Natural killer cell treated with Interleukin-12 subunit alpha and Interleukin-12 subunit beta and Interleukin-15 and Interleukin-18, amount 100 ng/mL, for 72 hours (primary cell): ENCODE measurements around the gene IFI44L. TPM values are rescaled to one million over a fixed set of nuclear protein-coding genes. Genes with fewer than 3 reads are reported as not detected.

ENCODE experiments used
- ATAC-seq, 2 donors: fragments of 150-1000 bp; cut with Tn5 transposase in 1 of 2; sonication (Bioruptor Pico), chemical (Tn5 transposase) in 1 of 2; 2 replicates each; pipeline ENCODE4 v1.10.0; 2021
- DNase-seq: peaks from one replicate; pipeline ENCODE4 v3.0.0; 2022; ENCODE audit warnings: low spot score
- H3K27ac Mint-ChIP-seq, 2 donors: 1 replicate in 1 of 2; 2 replicates in 1 of 2; pipeline ENCODE4 v1.8.0; 2022; ENCODE audit warnings: mixed read lengths in 2 of 2, mild to moderate bottlenecking in 1 of 2, moderate library complexity in 1 of 2
- H3K27me3 Mint-ChIP-seq, 2 donors: 1 replicate in 1 of 2; 2 replicates in 1 of 2; pipeline ENCODE4 v1.8.0; 2022; ENCODE audit warnings: mixed read lengths in 2 of 2
- H3K36me3 Mint-ChIP-seq: one replicate; pipeline ENCODE4 v1.8.0; 2022; ENCODE audit warnings: mixed read lengths
- H3K4me1 Mint-ChIP-seq, 2 donors: 1 replicate in 1 of 2; 2 replicates in 1 of 2; pipeline ENCODE4 v1.8.0; 2022; ENCODE audit warnings: low read depth in 2 of 2, mixed read lengths in 2 of 2, mild to moderate bottlenecking in 1 of 2
- H3K4me3 Mint-ChIP-seq: one replicate; pipeline ENCODE4 v1.8.0; 2022; ENCODE audit warnings: mixed read lengths
- H3K9me3 Mint-ChIP-seq: 2 replicates; pipeline ENCODE4 v1.8.0; 2022; ENCODE audit warnings: mixed read lengths
- total RNA-seq, 2 donors: library from RNA; stranded (reverse); gene quantifications; one replicate each; pipeline ENCODE4 v1.2.3, GENCODE V29; 2022

Gene IFI44L
- total RNA-seq, 2 donors from 2014 or later, result 1.4 to 3.8 TPM

GRCh38 chr1:78652019-78652560, 31.8 kb downstream of the IFI44L start:
- Mint-ChIP-seq H3K27me3 (no peaks in the 10 kb centered on the region), H3K27ac (peak overlapping the region; percentile 70 to 86), H3K36me3 (peaks cover 20% of the 10 kb centered on the region), H3K4me1 (peaks cover 39 to 44% of the 10 kb centered on the region in 2 donors), H3K4me3 (peak overlapping the region; percentile 84), H3K9me3 (peaks cover 5% of the 10 kb centered on the region)
- ATAC-seq (no peak), DNase-seq (no peak)

- no peaks in the 10 kb centered on the region for H3K27me3 Mint-ChIP-seq
- H3K9me3 Mint-ChIP-seq, result no peaks in the 10 kb centered on the region
- peaks cover 5 to 7% of the 10 kb centered on the region in 2 donors for H3K4me1 Mint-ChIP-seq
- peaks cover 33% of the 10 kb centered on the region for H3K36me3 Mint-ChIP-seq
- no peak overlapping the region for H3K4me3 Mint-ChIP-seq
- ATAC-seq (no peak), DNase-seq (no peak)
- no peak overlapping the region for H3K27ac Mint-ChIP-seq
These were observed 38.7 kb downstream of the IFI44L start for GRCh38 chr1:78658901-78659300.

GRCh38 chr1:78663923-78664322, 43.7 kb downstream of the IFI44L start:
- H3K9me3 Mint-ChIP-seq, result no peaks in the 10 kb centered on the region
- no peak overlapping the region for H3K27ac Mint-ChIP-seq

GRCh38 chr1:78664763-78665162, 44.5 kb downstream of the IFI44L start:
- no peak overlapping the region for H3K4me3 Mint-ChIP-seq
- peak in 1 of 2 donors; percentile 80 for ATAC-seq

More at GRCh38 chr1:78663923-78664322, 43.7 kb downstream of the IFI44L start:
- Mint-ChIP-seq H3K4me1 (no peaks in the 10 kb centered on the region), H3K36me3 (peaks cover 18% of the 10 kb centered on the region), H3K4me3 (no peak overlapping the region), H3K27me3 (no peaks in the 10 kb centered on the region)
- ATAC-seq (no peak), DNase-seq (no peak)

GRCh38 chr1:78665809-78666208, 45.6 kb downstream of the IFI44L start:
- peaks cover 10% of the 10 kb centered on the region for H3K36me3 Mint-ChIP-seq
- H3K4me1 Mint-ChIP-seq, result no peaks in the 10 kb centered on the region
- no peaks in the 10 kb centered on the region for H3K9me3 Mint-ChIP-seq
- H3K4me3 Mint-ChIP-seq, result no peak overlapping the region
- H3K27ac Mint-ChIP-seq, result no peak overlapping the region
- H3K27me3 Mint-ChIP-seq, result no peaks in the 10 kb centered on the region
- ATAC-seq (no peak), DNase-seq (no peak)

More at GRCh38 chr1:78664763-78665162, 44.5 kb downstream of the IFI44L start:
- no peak for DNase-seq
- Mint-ChIP-seq H3K4me1 (no peaks in the 10 kb centered on the region), H3K27ac (no peak overlapping the region), H3K36me3 (peaks cover 13% of the 10 kb centered on the region), H3K9me3 (no peaks in the 10 kb centered on the region), H3K27me3 (no peaks in the 10 kb centered on the region)

- H3K27me3 Mint-ChIP-seq, result no peaks in the 10 kb centered on the region
- H3K4me3 Mint-ChIP-seq, result no peak overlapping the region
- ATAC-seq (no peak), DNase-seq (no peak)
- peaks cover 8% of the 10 kb centered on the region for H3K36me3 Mint-ChIP-seq
- no peaks in the 10 kb centered on the region for H3K4me1 Mint-ChIP-seq
- H3K27ac Mint-ChIP-seq, result no peak overlapping the region
- H3K9me3 Mint-ChIP-seq, result no peaks in the 10 kb centered on the region
These were observed 47.7 kb downstream of the IFI44L start for GRCh38 chr1:78667939-78668338.

- DNase-seq, result no peak
- Mint-ChIP-seq H3K27ac (no peak overlapping the region), H3K4me3 (no peak overlapping the region), H3K27me3 (no peaks in the 10 kb centered on the region), H3K4me1 (no peaks in the 10 kb centered on the region), H3K9me3 (no peaks in the 10 kb centered on the region), H3K36me3 (peaks cover 3% of the 10 kb centered on the region)
- ATAC-seq, result no peak
These were observed 48.2 kb downstream of the IFI44L start for GRCh38 chr1:78668427-78668826.

- Mint-ChIP-seq H3K27me3 (no peaks in the 10 kb centered on the region), H3K36me3 (no peaks in the 10 kb centered on the region), H3K9me3 (no peaks in the 10 kb centered on the region), H3K4me1 (no peaks in the 10 kb centered on the region), H3K4me3 (no peak overlapping the region), H3K27ac (no peak overlapping the region)
- DNase-seq (no peak), ATAC-seq (peak in 1 of 2 donors; percentile 53)
These were observed 52.2 kb downstream of the IFI44L start for GRCh38 chr1:78672428-78672827.

- no peak overlapping the region for H3K4me3 Mint-ChIP-seq
- peak in 1 of 2 donors; percentile 9 for ATAC-seq
- H3K27me3 Mint-ChIP-seq, result no peaks in the 10 kb centered on the region
- no peaks in the 10 kb centered on the region for H3K36me3 Mint-ChIP-seq
- no peak overlapping the region for H3K27ac Mint-ChIP-seq
- peaks cover 3 to 6% of the 10 kb centered on the region in 2 donors for H3K4me1 Mint-ChIP-seq
- H3K9me3 Mint-ChIP-seq, result no peaks in the 10 kb centered on the region
- DNase-seq, result no peak
These were observed 52.9 kb downstream of the IFI44L start for GRCh38 chr1:78673120-78673519.

GRCh38 chr1:78676347-78676982, 56.2 kb downstream of the IFI44L start:
- DNase-seq (peak; percentile 65), ATAC-seq (no peak)
- Mint-ChIP-seq H3K9me3 (no peaks in the 10 kb centered on the region), H3K36me3 (no peaks in the 10 kb centered on the region), H3K27ac (no peak overlapping the region), H3K27me3 (no peaks in the 10 kb centered on the region), H3K4me3 (no peak overlapping the region), H3K4me1 (peaks cover 6 to 8% of the 10 kb centered on the region in 2 donors)

GRCh38 chr1:78676993-78677392, 56.7 kb downstream of the IFI44L start:
- no peak for ATAC-seq
- no peak overlapping the region for H3K4me3 Mint-ChIP-seq
- H3K27ac Mint-ChIP-seq, result no peak overlapping the region
- H3K27me3 Mint-ChIP-seq, result no peaks in the 10 kb centered on the region
- peaks cover 6 to 8% of the 10 kb centered on the region in 2 donors for H3K4me1 Mint-ChIP-seq
- H3K36me3 Mint-ChIP-seq, result no peaks in the 10 kb centered on the region
- DNase-seq, result no peak
- H3K9me3 Mint-ChIP-seq, result no peaks in the 10 kb centered on the region

- DNase-seq (no peak), ATAC-seq (no peak)
- peak overlapping the region; percentile 5 for H3K4me3 Mint-ChIP-seq
- peaks cover 0 to 2% of the 10 kb centered on the region in 2 donors for H3K27me3 Mint-ChIP-seq
- H3K27ac Mint-ChIP-seq, result no peak overlapping the region
- H3K4me1 Mint-ChIP-seq, result peaks cover 6 to 8% of the 10 kb centered on the region in 2 donors
- no peaks in the 10 kb centered on the region for H3K36me3 Mint-ChIP-seq
- H3K9me3 Mint-ChIP-seq, result no peaks in the 10 kb centered on the region
These were observed 57.5 kb downstream of the IFI44L start for GRCh38 chr1:78677788-78678187.

GRCh38 chr1:78678324-78678723, 58.1 kb downstream of the IFI44L start:
- ATAC-seq (peak; percentile 52 to 66), DNase-seq (no peak)
- Mint-ChIP-seq H3K4me3 (peak overlapping the region; percentile 5), H3K27me3 (peaks cover 0 to 2% of the 10 kb centered on the region in 2 donors), H3K27ac (no peak overlapping the region), H3K4me1 (peaks cover 6 to 8% of the 10 kb centered on the region in 2 donors), H3K36me3 (no peaks in the 10 kb centered on the region), H3K9me3 (no peaks in the 10 kb centered on the region)

GRCh38 chr1:78681265-78681664, 61.0 kb downstream of the IFI44L start:
- peaks cover 0 to 2% of the 10 kb centered on the region in 2 donors for H3K27me3 Mint-ChIP-seq
- DNase-seq, result no peak
- peaks cover 6 to 8% of the 10 kb centered on the region in 2 donors for H3K4me1 Mint-ChIP-seq
- H3K9me3 Mint-ChIP-seq, result no peaks in the 10 kb centered on the region
- H3K36me3 Mint-ChIP-seq, result no peaks in the 10 kb centered on the region
- H3K27ac Mint-ChIP-seq, result no peak overlapping the region
- H3K4me3 Mint-ChIP-seq, result no peak overlapping the region
- ATAC-seq, result no peak
